GM18526 (cell line): Measurements from ENCODE around the gene PDE3A.

ENCODE experiments used
- POLR2A ChIP-seq: IDR thresholded peaks from 3 replicates; pipeline ENCODE4 v1.6.1; 2011; ENCODE audit not compliant: insufficient read length; ENCODE audit errors: extremely low read depth

PDE3A gene

GRCh38 chr12:20457582-20457981 lies 89.2 kb downstream of the PDE3A start:
- TF ChIP-seq POLR2A = no peak

- TF ChIP-seq POLR2A = no peak
These were observed 89.7 kb downstream of the PDE3A start for GRCh38 chr12:20458011-20458410.

- TF ChIP-seq POLR2A = no peak
These were observed 91.6 kb downstream of the PDE3A start for GRCh38 chr12:20459920-20460319.

- no peak for TF ChIP-seq POLR2A
These were observed 92.6 kb downstream of the PDE3A start for GRCh38 chr12:20460956-20461355.

GRCh38 chr12:20463913-20464524 lies 95.7 kb downstream of the PDE3A start:
- TF ChIP-seq POLR2A = no peak

- no peak for TF ChIP-seq POLR2A
These were observed 101.0 kb downstream of the PDE3A start for GRCh38 chr12:20469300-20469699.

- TF ChIP-seq POLR2A = no peak
These were observed 101.4 kb downstream of the PDE3A start for GRCh38 chr12:20469756-20470155.

- no peak for TF ChIP-seq POLR2A
These were observed 103.9 kb downstream of the PDE3A start for GRCh38 chr12:20472102-20472782.

- TF ChIP-seq POLR2A = no peak
These were observed 104.8 kb downstream of the PDE3A start for GRCh38 chr12:20473133-20473532.

- no peak for TF ChIP-seq POLR2A
These were observed 105.7 kb downstream of the PDE3A start for GRCh38 chr12:20474016-20474415.

- no peak for TF ChIP-seq POLR2A
These were observed 106.1 kb downstream of the PDE3A start for GRCh38 chr12:20474443-20474842.

GRCh38 chr12:20475542-20475941 lies 107.2 kb downstream of the PDE3A start:
- no peak for TF ChIP-seq POLR2A

GRCh38 chr12:20476551-20476950 lies 108.2 kb downstream of the PDE3A start:
- no peak for TF ChIP-seq POLR2A

- TF ChIP-seq POLR2A = no peak
These were observed 108.9 kb downstream of the PDE3A start for GRCh38 chr12:20477255-20477654.

- TF ChIP-seq POLR2A = no peak
These were observed 109.3 kb downstream of the PDE3A start for GRCh38 chr12:20477672-20478071.

GRCh38 chr12:20482491-20483054 lies 114.2 kb downstream of the PDE3A start:
- no peak for TF ChIP-seq POLR2A

GRCh38 chr12:20483776-20484175 lies 115.4 kb downstream of the PDE3A start:
- no peak for TF ChIP-seq POLR2A
